Psoas muscle (tissue), 8 donors: ENCODE data around the gene FOCAD. TPM values are rescaled to one million over a fixed set of nuclear protein-coding genes. Genes with fewer than 3 reads are reported as not detected.

Experiments used
- ATAC-seq, 4 donors: fragments of 200-7000 bp; cut with Tn5 transposase; one replicate each; pipeline ENCODE4 v1.9.1; 2020; ENCODE audit warnings: moderate library complexity in 3 of 4, mild to moderate bottlenecking in 2 of 4
- DNase-seq, 2 donors: peaks; one replicate each; pipeline ENCODE4 v3.0.0-alpha.2; 2020
- H3K27ac ChIP-seq: fragments of 200-600 bp; one replicate; pipeline ENCODE4 v1.8.0; 2022
- H3K27me3 ChIP-seq, 3 donors: fragments of 200-600 bp in 1 of 3; one replicate each; pipeline versions ENCODE4 v1.6.1 to v1.8.0; 2013 to 2022; ENCODE audit warnings: low read length in 2 of 3, mild to moderate bottlenecking in 2 of 3, moderate library complexity in 1 of 3; ENCODE audit not compliant: insufficient read depth in 3 of 3
- H3K36me3 ChIP-seq, 2 donors: fragments of 200-600 bp in 1 of 2; one replicate each; pipeline versions ENCODE4 v1.6.1 to v1.8.0; 2013 to 2022; ENCODE audit warnings: low read depth in 1 of 2, mild to moderate bottlenecking in 1 of 2, moderate library complexity in 1 of 2; ENCODE audit not compliant: insufficient read depth in 1 of 2
- H3K4me1 ChIP-seq: fragments of 200-600 bp; one replicate; pipeline ENCODE4 v1.8.0; 2022
- H3K4me3 ChIP-seq: fragments of 200-600 bp; one replicate; pipeline ENCODE4 v1.8.0; 2022; ENCODE audit warnings: mild to moderate bottlenecking
- H3K9me3 ChIP-seq: fragments of 200-600 bp; one replicate; pipeline ENCODE4 v1.8.0; 2022
- CTCF ChIP-seq: fragments of 200-600 bp; IDR thresholded peaks from one replicate; pipeline ENCODE4 v1.8.0; 2022; ENCODE audit warnings: antibody characterized with exemption
- WGBS, 3 donors: extraction: QIAGEN DNeasy Blood & Tissue Kit; methylation state at CpG; one replicate each; pipeline versions ENCODE4 v1.1.6 to v1.1.7; 2013; 5-methylcytosine and 5-hydroxymethylcytosine counted together
- intact Hi-C, 2 donors: fragments of 100-400 bp; cut with DNase I; formaldehyde crosslinking; loops; one replicate each; pipeline versions ENCODE4 v1.11.0 to v1.14.2; 2022
- polyA plus RNA-seq, 3 donors: library from polyadenylated mRNA; stranded (reverse); fragments of 200-250 nt; gene quantifications; one replicate each; pipeline ENCODE4 v1.2.3, GENCODE V29; 2013
- total RNA-seq, 4 donors: library from RNA; stranded (reverse); fragmentation: NEBNext Ultra II Directional in 2 of 4; extraction: Animal tissue kit (Norgen Biotek cat#: 25700) in 2 of 4; gene quantifications; one replicate each; pipeline versions ENCODE4 v1.2.1 to v1.2.4, GENCODE V29; 2021 to 2023
- donor health status: healthy with polysubstance abuse.
- donor health status: DM: no; HTN: no; CAD: no; lungs with moderate emphysema.
- donor health status: Bipolar disorder and iron deficiency.
- donor health status: healthy.
- donor health status: DM: yes; HTN: yes; CAD: no.
- donor health status: DM: no; HTN: no; CAD: no.
- donor health status: DM: no; HTN: no; CAD: no.
- donor health status: DM: yes; HTN: yes; CAD: no.

FOCAD gene
- total and polyA plus RNA-seq, 7 donors, result 5.8 to 24.8 (median 12.1) TPM

DNA sequence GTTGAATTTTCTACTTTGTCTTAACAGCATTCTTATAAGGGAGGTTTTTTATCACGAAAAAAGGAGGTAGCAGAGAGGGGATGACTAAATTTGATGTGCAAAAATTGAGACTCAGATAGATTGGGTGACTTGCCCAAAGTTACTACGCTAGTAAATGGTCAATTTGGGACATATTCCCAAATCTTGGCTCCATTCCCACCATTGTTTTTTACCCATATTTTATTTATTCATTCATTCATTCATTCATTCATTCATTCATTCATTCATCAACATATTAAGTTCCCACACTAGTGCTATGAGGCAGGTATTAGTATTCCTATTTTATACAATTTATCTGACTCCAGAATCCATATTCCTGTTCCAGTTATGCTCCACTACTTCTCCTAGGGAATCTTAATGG, 261.8 kb downstream of the FOCAD start:
- DNase-seq, result no peak
- Histone ChIP-seq H3K27ac (no peak overlapping the region), H3K36me3 (peaks cover 5 to 49% of the 10 kb centered on the region in 2 donors), H3K27me3 (no peaks in the 10 kb centered on the region), H3K4me1 (no peaks in the 10 kb centered on the region), H3K4me3 (no peak overlapping the region), H3K9me3 (no peaks in the 10 kb centered on the region)
- no peak for TF ChIP-seq CTCF
- 64 to 86% (median 66%) methylated on average over 2 of the region's 2 CpGs for WGBS, 3 donors
- no peak for ATAC-seq
- intact Hi-C loops, result loop anchor here in 1 of 2 donors (10.0 kb wide), 1 partner anchor 321 kb away; the partner anchor contains the start of gene MLLT3

DNA sequence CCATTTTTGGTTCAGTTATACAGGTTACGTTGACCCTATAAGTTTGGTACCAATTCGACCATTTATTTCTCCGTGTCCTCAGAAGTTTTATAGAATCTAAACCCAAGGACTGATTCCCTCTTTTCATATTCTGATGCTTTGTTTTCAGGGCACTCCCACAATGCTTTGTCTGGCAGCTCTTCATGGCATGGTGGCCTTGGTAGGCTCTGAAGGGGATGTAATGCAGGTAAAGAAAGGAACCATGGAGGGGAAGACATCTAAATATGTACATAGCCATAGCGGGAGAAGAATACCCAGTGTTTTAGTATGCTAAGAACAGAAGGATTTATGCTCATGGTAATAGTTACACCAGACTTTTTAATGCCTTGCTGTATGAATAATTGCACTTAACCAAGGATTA, 264.6 kb downstream of the FOCAD start:
- ATAC-seq (no peak), DNase-seq (no peak)
- H3K27me3 ChIP-seq, result no peaks in the 10 kb centered on the region
- peaks cover 5 to 78% of the 10 kb centered on the region in 2 donors for H3K36me3 ChIP-seq
- H3K4me1 ChIP-seq, result no peaks in the 10 kb centered on the region
- no peak overlapping the region for H3K4me3 ChIP-seq
- intact Hi-C loops, result loop anchor here in 1 of 2 donors (10.0 kb wide), 1 partner anchor 324 kb away; the partner anchor contains the start of gene MLLT3
- no peak overlapping the region for H3K27ac ChIP-seq
- no peaks in the 10 kb centered on the region for H3K9me3 ChIP-seq
- TF ChIP-seq CTCF, result no peak
- 83 to 87% (median 85%) methylated on average over 4 of the region's 4 CpGs for WGBS, 3 donors

DNA sequence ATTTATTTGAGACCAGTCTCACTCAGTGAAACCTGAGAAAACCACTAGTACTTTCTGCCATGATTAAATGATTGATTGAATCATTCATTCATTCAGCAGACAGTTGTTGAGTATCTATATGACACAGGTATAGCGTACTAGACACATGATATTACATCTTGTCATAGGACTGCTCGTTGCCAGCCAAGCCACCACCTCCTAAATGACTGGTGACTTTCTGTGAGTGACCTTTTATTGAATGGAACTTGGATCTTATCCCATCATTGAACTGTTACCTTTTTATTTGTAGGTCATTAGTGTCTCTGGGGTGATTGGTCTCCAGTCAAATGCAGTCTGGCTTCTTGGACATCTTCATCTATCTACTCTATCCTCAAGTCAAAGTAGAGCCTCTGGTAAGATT, 266.6 kb downstream of the FOCAD start:
- ATAC-seq (no peak), DNase-seq (no peak)
- Histone ChIP-seq H3K4me1 (no peaks in the 10 kb centered on the region), H3K27ac (no peak overlapping the region), H3K4me3 (no peak overlapping the region), H3K9me3 (no peaks in the 10 kb centered on the region), H3K36me3 (peaks cover 5 to 77% of the 10 kb centered on the region in 2 donors), H3K27me3 (no peaks in the 10 kb centered on the region)
- WGBS, 3 donors, result 89 to 98% (median 93%) methylated on average over 2 of the region's 2 CpGs
- intact Hi-C loops, result no loop called here
- no peak for TF ChIP-seq CTCF

DNA sequence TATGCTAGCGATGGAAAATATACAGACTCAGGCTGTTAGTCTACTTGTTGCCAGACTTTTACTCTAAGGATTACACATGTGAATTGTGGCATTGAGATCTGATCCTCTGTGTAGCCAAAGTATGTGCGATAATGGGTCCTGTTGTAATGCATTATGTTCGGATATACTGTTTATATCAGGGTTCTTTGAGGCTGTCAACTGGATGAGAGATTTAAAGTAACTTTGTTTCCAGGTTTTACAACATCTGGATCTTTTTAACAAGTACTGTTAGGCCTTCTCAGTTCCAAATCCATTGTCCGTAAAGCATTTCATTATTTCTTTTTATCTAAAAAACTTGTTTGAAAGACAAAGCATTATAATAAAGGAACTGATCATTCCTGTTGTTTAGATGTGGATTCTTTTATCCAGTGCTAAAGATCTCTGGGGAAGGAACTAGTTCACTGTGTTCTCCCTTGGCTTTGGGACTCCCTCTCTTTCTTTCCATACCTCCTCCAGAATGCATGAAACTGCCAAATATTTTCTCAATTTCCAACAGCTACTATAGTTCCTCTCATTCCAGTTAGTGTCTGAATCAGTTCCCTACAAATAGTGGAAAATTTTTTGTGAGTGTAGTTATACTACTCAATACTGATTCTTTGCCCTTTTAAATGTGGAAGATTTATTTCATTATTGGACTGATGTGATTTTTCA, 278.6 kb downstream of the FOCAD start:
- Histone ChIP-seq H3K36me3 (peaks cover 0 to 7% of the 10 kb centered on the region in 2 donors), H3K27me3 (no peaks in the 10 kb centered on the region), H3K4me1 (no peaks in the 10 kb centered on the region), H3K27ac (no peak overlapping the region), H3K9me3 (peaks cover 7% of the 10 kb centered on the region), H3K4me3 (no peak overlapping the region)
- 68 to 75% (median 70%) methylated on average over 4 of the region's 4 CpGs for WGBS, 3 donors
- DNase-seq (no peak), ATAC-seq (no peak)
- intact Hi-C loops, result no loop called here
- TF ChIP-seq CTCF, result no peak
